K562 (cell line): Measurements from ENCODE around the gene OBSL1.

ENCODE experiments used
- CTCF ChIP-seq, 3 experiments: IDR thresholded peaks in 2 of 3; conservative IDR thresholded peaks in 1 of 3; 2 replicates each; pipeline ENCODE4 v1.5.1; 2011 to 2012; ENCODE audit warnings: low read length in 3 of 3, mild to moderate bottlenecking in 3 of 3, control low read depth in 2 of 3, improper control_type of control experiment in 1 of 3, inconsistent platforms in 1 of 3, low read depth in 1 of 3, mixed read lengths in 1 of 3, moderate library complexity in 1 of 3; ENCODE audit not compliant: insufficient read depth in 2 of 3
- JUND ChIP-seq, 2 experiments: IDR thresholded peaks; 2 replicates in 1 of 2; 3 replicates in 1 of 2; pipeline ENCODE4 v1.6.1; 2011; ENCODE audit warnings: borderline replicate concordance in 2 of 2, low read depth in 2 of 2, low read length in 2 of 2, improper control_type of control experiment in 1 of 2, missing biosample characterization in 1 of 2, missing genetic modification characterization in 1 of 2, missing genetic modification reagents in 1 of 2
- TF ChIP-seq, protein P1 (sequence below), 2 experiments: fragments of 450-650 bp; formaldehyde crosslinking in 1 of 2; IDR thresholded peaks; 2 replicates each; pipeline versions ENCODE4 v1.4.0 to v1.6.1; 2014 to 2020; ENCODE audit warnings: mild to moderate bottlenecking in 2 of 2, borderline replicate concordance in 1 of 2, low read depth in 1 of 2

- TF ChIP-seq, protein P1, sequence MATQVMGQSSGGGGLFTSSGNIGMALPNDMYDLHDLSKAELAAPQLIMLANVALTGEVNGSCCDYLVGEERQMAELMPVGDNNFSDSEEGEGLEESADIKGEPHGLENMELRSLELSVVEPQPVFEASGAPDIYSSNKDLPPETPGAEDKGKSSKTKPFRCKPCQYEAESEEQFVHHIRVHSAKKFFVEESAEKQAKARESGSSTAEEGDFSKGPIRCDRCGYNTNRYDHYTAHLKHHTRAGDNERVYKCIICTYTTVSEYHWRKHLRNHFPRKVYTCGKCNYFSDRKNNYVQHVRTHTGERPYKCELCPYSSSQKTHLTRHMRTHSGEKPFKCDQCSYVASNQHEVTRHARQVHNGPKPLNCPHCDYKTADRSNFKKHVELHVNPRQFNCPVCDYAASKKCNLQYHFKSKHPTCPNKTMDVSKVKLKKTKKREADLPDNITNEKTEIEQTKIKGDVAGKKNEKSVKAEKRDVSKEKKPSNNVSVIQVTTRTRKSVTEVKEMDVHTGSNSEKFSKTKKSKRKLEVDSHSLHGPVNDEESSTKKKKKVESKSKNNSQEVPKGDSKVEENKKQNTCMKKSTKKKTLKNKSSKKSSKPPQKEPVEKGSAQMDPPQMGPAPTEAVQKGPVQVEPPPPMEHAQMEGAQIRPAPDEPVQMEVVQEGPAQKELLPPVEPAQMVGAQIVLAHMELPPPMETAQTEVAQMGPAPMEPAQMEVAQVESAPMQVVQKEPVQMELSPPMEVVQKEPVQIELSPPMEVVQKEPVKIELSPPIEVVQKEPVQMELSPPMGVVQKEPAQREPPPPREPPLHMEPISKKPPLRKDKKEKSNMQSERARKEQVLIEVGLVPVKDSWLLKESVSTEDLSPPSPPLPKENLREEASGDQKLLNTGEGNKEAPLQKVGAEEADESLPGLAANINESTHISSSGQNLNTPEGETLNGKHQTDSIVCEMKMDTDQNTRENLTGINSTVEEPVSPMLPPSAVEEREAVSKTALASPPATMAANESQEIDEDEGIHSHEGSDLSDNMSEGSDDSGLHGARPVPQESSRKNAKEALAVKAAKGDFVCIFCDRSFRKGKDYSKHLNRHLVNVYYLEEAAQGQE (IDR thresholded peaks at IDR 0.05; ENCODE audit: borderline replicate concordance), result no peak
- TF ChIP-seq, protein P1 (CRISPR knock-in tag; IDR thresholded peaks at IDR 0.05; ENCODE audit: low read depth), result peak; percentile 37; the same call in 1 of the 2 replicates
- TF ChIP-seq CTCF (IDR thresholded peaks at IDR 0.05 in 2 of 3, conservative IDR thresholded peaks at IDR 0.05 in 1 of 3; ENCODE audit: insufficient read depth in 2 of 3, low read depth in 1 of 3, low read length in 3 of 3) (peak in 1 of 3 experiments; percentile 5; a peak in 1 of 6 replicates), JUND (IDR thresholded peaks at IDR 0.05; ENCODE audit: borderline replicate concordance, low read depth, low read length) (no peak), JUND (tag; IDR thresholded peaks at IDR 0.05; ENCODE audit: borderline replicate concordance, low read depth, low read length) (no peak)
Measured at GRCh38 chr2:219542931-219543595, 28.3 kb downstream of the OBSL1 start.
